Fibroblast of the aortic adventitia (primary cell): ENCODE measurements around the gene KLHL42. TPM values are rescaled to one million over a fixed set of nuclear protein-coding genes. Genes with fewer than 3 reads are reported as not detected.

Source experiments
- DNase-seq: peaks from one replicate; pipeline ENCODE4 v3.0.0-alpha.2; 2010; ENCODE audit warnings: low read depth
- H3K4me3 ChIP-seq: 2 replicates; pipeline ENCODE4 v1.5.1; 2011; ENCODE audit warnings: low read depth, mild to moderate bottlenecking, control low read depth, low read length, moderate library complexity
- total RNA-seq: library from RNA; depleted of rRNA; stranded (reverse); fragments of >200 nt; gene quantifications from 2 replicates; pipeline ENCODE4 v1.2.3, GENCODE V29; 2012; ENCODE audit warnings: low replicate concordance
- TF ChIP-seq, protein P1 (sequence below): IDR thresholded peaks from 2 replicates; pipeline ENCODE4 v1.5.1; 2011; ENCODE audit warnings: mild to moderate bottlenecking, low read length, control low read depth, inconsistent platforms; ENCODE audit not compliant: insufficient read depth

The KLHL42 gene
- total RNA-seq, 1 donor = 32.5 TPM

DNA sequence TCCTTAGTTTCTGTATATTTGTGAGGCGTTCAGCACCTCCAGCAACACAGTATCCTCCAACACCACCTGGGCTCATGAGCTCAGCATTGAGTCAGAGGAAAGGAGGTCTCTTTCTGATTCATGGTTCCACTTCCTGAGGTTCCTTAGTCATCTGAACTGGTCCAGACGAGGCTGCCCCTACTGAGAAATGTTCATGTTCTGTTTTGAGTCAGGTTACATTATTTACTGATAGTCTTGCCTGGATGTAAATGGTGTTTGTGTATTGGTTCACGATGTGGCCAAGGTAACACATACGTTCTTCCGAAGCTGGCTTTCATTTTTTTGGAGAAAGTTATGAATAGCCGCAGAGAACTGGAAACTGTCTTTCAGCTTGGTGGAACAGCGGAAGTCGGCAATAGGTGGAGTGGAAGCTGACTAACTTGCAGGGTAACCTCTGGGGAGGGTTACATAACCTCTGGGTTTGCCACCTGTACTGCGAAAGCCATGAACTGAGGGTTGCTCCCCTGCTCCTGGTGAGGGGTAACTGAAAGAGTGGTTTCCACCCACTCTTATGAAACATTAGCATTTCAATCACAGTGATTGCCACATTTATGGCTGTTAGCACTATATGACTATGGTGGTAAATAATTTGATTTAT lies 42.2 kb downstream of the KLHL42 start:
- TF ChIP-seq, protein P1, sequence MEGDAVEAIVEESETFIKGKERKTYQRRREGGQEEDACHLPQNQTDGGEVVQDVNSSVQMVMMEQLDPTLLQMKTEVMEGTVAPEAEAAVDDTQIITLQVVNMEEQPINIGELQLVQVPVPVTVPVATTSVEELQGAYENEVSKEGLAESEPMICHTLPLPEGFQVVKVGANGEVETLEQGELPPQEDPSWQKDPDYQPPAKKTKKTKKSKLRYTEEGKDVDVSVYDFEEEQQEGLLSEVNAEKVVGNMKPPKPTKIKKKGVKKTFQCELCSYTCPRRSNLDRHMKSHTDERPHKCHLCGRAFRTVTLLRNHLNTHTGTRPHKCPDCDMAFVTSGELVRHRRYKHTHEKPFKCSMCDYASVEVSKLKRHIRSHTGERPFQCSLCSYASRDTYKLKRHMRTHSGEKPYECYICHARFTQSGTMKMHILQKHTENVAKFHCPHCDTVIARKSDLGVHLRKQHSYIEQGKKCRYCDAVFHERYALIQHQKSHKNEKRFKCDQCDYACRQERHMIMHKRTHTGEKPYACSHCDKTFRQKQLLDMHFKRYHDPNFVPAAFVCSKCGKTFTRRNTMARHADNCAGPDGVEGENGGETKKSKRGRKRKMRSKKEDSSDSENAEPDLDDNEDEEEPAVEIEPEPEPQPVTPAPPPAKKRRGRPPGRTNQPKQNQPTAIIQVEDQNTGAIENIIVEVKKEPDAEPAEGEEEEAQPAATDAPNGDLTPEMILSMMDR = no peak
- H3K4me3 ChIP-seq = no peak overlapping the region
- DNase-seq = peak; percentile 65

DNA sequence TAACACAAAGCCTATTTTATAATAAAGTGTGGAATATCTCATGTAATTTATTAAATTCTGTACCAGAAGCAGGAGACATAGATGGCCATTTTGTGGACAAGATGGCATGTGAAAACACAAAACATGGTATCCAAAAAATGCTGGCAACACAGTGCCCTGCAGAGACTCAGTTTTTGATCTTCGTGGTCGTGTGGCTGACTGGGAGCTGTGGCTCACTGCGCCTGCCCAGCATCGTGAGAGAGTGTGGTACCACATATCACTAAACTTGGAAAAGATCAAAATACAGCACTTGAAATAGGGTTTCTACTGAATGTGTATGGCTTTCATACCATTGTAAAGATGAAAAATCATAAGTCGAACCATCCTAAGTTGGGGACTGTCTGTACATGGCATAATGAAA lies 43.0 kb downstream of the KLHL42 start:
- no peak overlapping the region for H3K4me3 ChIP-seq
- TF ChIP-seq, protein P1 = no peak
- DNase-seq = no peak

DNA sequence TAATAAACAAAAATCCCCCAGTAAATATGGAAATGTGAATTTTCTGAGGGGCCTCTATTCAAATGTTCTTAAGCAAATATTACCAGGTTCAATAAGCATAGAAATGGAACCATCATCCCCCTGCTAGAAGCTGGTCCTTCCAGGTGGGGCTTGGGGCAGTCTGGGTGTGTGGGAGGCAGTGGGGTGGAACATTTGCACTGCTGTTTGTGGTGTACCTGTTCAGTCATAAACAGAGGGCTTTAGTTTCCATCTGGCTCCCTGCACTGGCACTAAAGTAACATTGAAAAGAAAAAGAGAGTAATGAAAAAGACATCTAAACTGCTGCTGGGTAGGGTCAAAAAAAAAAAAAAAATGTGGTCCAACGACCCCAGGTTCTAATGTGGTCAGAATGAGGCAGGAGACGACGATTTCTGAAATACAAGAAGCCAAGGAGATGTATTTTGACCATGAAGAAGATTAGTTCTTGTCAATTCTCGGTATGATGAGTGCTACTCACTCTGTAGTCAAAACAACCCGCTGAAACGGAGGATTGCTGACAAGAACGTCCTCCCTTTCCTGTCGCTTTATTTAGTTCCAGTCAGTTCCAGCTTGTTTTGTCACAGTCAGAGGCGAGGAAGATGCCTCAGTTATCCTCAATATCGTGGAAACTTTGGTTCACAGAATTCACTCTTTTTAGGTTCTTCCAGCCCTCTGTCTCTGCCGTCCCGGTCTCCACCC lies 44.3 kb downstream of the KLHL42 start:
- DNase-seq = no peak
- no peak overlapping the region for H3K4me3 ChIP-seq
- TF ChIP-seq, protein P1 = no peak

DNA sequence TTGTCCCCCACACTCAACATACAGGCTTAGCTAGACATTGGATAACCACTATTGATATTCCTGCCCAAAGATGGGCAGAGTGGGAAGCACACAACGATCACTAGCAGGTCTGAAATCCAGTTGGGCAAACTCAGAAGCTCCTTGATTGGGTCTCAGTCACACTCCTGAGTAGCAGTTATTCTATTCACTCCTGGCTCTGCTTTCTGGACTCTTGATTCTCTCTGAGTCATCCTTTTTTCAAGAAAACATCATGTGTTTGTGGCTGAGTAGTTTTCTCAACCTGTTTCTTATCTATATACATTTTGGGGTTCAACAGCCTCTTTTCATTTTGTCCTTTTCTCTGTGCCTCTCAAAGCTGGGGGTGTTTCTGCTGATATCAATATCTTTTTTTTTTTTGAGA lies 46.0 kb downstream of the KLHL42 start:
- no peak for DNase-seq
- H3K4me3 ChIP-seq = no peak overlapping the region
- TF ChIP-seq, protein P1 = no peak

DNA sequence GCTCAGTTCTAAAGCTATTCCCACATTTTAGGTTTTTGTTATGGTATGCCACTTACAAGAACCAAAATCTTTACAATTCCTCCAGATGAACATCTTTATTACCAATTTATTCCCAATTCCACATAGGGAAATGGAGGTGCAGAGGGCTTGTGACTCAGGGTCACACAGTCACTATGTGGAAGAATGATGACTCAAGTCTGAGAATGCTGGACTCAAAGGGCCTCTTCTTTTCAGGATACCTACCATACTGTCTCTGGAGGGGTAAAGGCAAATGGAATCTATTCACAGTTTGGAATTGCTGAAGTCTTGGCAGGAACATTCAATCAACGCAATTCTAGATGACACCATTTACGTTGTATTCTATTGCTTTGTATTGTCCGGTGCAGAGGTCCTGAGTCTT lies 48.2 kb downstream of the KLHL42 start:
- H3K4me3 ChIP-seq = no peak overlapping the region
- TF ChIP-seq, protein P1 = no peak
- no peak for DNase-seq

DNA sequence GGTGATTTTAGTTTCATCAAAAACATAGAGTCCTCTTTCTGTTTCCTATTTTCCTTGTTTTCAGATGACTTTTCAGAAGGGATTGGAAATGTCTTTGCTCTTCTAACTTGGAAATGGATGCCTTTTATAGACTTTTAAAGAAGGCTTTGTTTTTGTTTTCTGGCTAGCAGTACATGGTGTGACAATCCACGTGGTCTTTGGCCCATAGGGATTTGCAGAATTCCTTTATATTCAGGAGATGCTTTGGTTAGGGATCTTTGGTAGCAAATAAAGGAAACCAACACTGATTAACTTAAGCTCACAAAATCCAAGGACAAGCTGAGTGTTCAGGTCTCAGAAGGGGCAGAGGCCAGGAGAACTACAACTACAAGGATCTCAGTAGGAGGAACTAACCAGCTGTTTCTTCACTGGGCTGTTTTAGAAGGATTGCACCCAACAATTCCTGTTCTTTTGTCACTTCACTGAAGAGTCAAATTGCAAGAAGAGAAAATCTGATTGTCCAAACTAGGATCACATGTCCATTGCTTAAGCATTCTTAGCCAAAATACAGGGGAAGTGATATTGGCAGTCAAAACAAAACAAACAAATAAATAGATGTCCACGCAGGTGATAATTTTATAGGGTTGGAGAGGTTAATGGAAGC lies 58.6 kb downstream of the KLHL42 start:
- DNase-seq = no peak
- TF ChIP-seq, protein P1 = no peak
- no peak overlapping the region for H3K4me3 ChIP-seq
